SW480 (cell line): ENCODE results near the gene SERPINE2.
"Not testable (repeated sequence)": the region's sequence is repeated elsewhere in the genome, so short reads cannot be mapped to it uniquely, and the experiment has no call there.

Experiments used
- DNase-seq: peaks from one replicate; pipeline ENCODE4 v3.0.0-alpha.2; 2016; ENCODE audit warnings: low spot score

Gene SERPINE2

GRCh38 chr2:223943561-223944008 is 95.5 kb downstream of the SERPINE2 start:
- peak; percentile 6 for DNase-seq

GRCh38 chr2:223943135-223943534 is 96.0 kb downstream of the SERPINE2 start:
- no peak for DNase-seq

- DNase-seq = no peak
These were observed 97.4 kb downstream of the SERPINE2 start for GRCh38 chr2:223941579-223942277.

- not testable (repeated sequence) for DNase-seq
These were observed 99.6 kb downstream of the SERPINE2 start for GRCh38 chr2:223939438-223939837.

GRCh38 chr2:223937535-223937934 is 101.6 kb downstream of the SERPINE2 start:
- DNase-seq = no peak

- no peak for DNase-seq
These were observed 102.2 kb downstream of the SERPINE2 start for GRCh38 chr2:223936862-223937326.

GRCh38 chr2:223935459-223936125 is 103.5 kb downstream of the SERPINE2 start:
- DNase-seq = no peak

- DNase-seq = no peak
These were observed 104.2 kb downstream of the SERPINE2 start for GRCh38 chr2:223934870-223935269.

- DNase-seq = no peak
These were observed 106.0 kb downstream of the SERPINE2 start for GRCh38 chr2:223932816-223933800.

- DNase-seq = no peak
These were observed 108.7 kb downstream of the SERPINE2 start for GRCh38 chr2:223930103-223930976.

- DNase-seq = no peak
These were observed 109.4 kb downstream of the SERPINE2 start for GRCh38 chr2:223929571-223930102.

GRCh38 chr2:223928113-223929006 is 110.7 kb downstream of the SERPINE2 start:
- DNase-seq = no peak

- no peak for DNase-seq
These were observed 114.0 kb downstream of the SERPINE2 start for GRCh38 chr2:223925106-223925505.
